HepG2 (cell line): ENCODE data around the gene FBXL13. TPM values are rescaled to one million over a fixed set of nuclear protein-coding genes. Genes with fewer than 3 reads are reported as not detected.
A peak's percentile ranks its signal among the peaks of the same experiment; 100 is the strongest.

Experiments used
- AFF4 ChIP-seq: sonication (generic); formaldehyde crosslinking; IDR thresholded peaks from 2 replicates; pipeline ENCODE4 v1.4.0; 2020; ENCODE audit warnings: missing genetic modification reagents
- ATM ChIP-seq: fragments of 450-650 bp; IDR thresholded peaks from 2 replicates; pipeline ENCODE4 v1.7.1; 2017; ENCODE audit warnings: mild to moderate bottlenecking, borderline replicate concordance
- ATRX ChIP-seq: sonication (generic); formaldehyde crosslinking; IDR thresholded peaks from 2 replicates; pipeline ENCODE4 v1.4.0; 2020; ENCODE audit warnings: missing genetic modification reagents, borderline replicate concordance
- HOXA5 ChIP-seq: sonication (generic); formaldehyde crosslinking; IDR thresholded peaks from 2 replicates; pipeline ENCODE4 v1.4.0; 2020; ENCODE audit warnings: missing genetic modification reagents
- HOXA7 ChIP-seq: sonication (generic); formaldehyde crosslinking; IDR thresholded peaks from 2 replicates; pipeline ENCODE4 v1.8.1; 2022; ENCODE audit warnings: mild to moderate bottlenecking, missing genetic modification reagents, moderate library complexity
- MTF2 ChIP-seq: sonication (generic); formaldehyde crosslinking; IDR thresholded peaks from 2 replicates; pipeline ENCODE4 v1.5.0; 2020; ENCODE audit warnings: missing genetic modification reagents, borderline replicate concordance
- SIX1 ChIP-seq: sonication (generic); formaldehyde crosslinking; IDR thresholded peaks from 2 replicates; pipeline ENCODE4 v1.4.0; 2020; ENCODE audit warnings: missing genetic modification reagents, borderline replicate concordance
- THRA ChIP-seq: sonication (generic); formaldehyde crosslinking; IDR thresholded peaks from 2 replicates; pipeline ENCODE4 v1.4.0; 2020; ENCODE audit warnings: missing genetic modification reagents, borderline replicate concordance
- ZFP36L1 ChIP-seq: sonication (generic); formaldehyde crosslinking; IDR thresholded peaks from 2 replicates; pipeline ENCODE4 v1.8.0; 2022; ENCODE audit warnings: mild to moderate bottlenecking, missing genetic modification reagents, moderate library complexity
- ZHX1 ChIP-seq: sonication (generic); formaldehyde crosslinking; IDR thresholded peaks from 2 replicates; pipeline ENCODE4 v1.8.1; 2022; ENCODE audit warnings: low read depth, mild to moderate bottlenecking, missing genetic modification reagents
- ZHX2 ChIP-seq, 2 experiments: sonication (generic) in 1 of 2; formaldehyde crosslinking in 1 of 2; IDR thresholded peaks; 2 replicates each; pipeline versions ENCODE4 v1.6.1 to v1.9.0; 2014 to 2022; ENCODE audit warnings: antibody characterized with exemption in 1 of 2, borderline replicate concordance in 1 of 2, inconsistent platforms in 1 of 2, low read depth in 1 of 2, missing genetic modification reagents in 1 of 2
- ZNF275 ChIP-seq: sonication (generic); formaldehyde crosslinking; IDR thresholded peaks from 2 replicates; pipeline ENCODE4 v1.8.0; 2022; ENCODE audit warnings: missing genetic modification reagents, mild to moderate bottlenecking, inconsistent platforms, borderline replicate concordance
- ZSCAN20 ChIP-seq: sonication (generic); formaldehyde crosslinking; IDR thresholded peaks from 2 replicates; pipeline ENCODE4 v1.4.0; 2020; ENCODE audit warnings: missing genetic modification reagents, mild to moderate bottlenecking, borderline replicate concordance
- polyA plus RNA-seq, 8 experiments: library from polyadenylated mRNA; depleted of rRNA in 3 of 8; stranded (reverse) in 7 of 8; unstranded in 1 of 8; fragments of >200 nt; fragmentation: Illumina TruSeq in 4 of 8; extraction: Trizol in 4 of 8; gene quantifications; 2 replicates each; pipeline versions ENCODE4 v1.2.1 to v1.2.3, GENCODE V29; 2011 to 2016; ENCODE audit warnings: low read depth in 4 of 8, missing spikeins in 1 of 8, mixed read lengths in 1 of 8; ENCODE audit not compliant: insufficient read depth in 1 of 8
- total RNA-seq, 5 experiments: library from RNA; depleted of rRNA; stranded (reverse); fragments of >200 nt; fragmentation: Illumina TruSeq; extraction: Trizol; gene quantifications; 2 replicates each; pipeline ENCODE4 v1.2.3, GENCODE V29; 2016; ENCODE audit warnings: low read depth in 1 of 5

The FBXL13 gene
- total and polyA plus RNA-seq, 2 of the 13 experiments (the other 11 are each of a cell fraction or from before 2014, with no cell fraction given): 0.24 to 0.77 TPM

- TF ChIP-seq ZHX2 (IDR thresholded peaks at IDR 0.05; ENCODE audit: low read depth): no peak
- TF ChIP-seq ZHX2 (CRISPR knock-in tag; IDR thresholded peaks at IDR 0.05; ENCODE audit: borderline replicate concordance): no peak
- no peak for TF ChIP-seq AFF4 (CRISPR knock-in tag)
- no peak for TF ChIP-seq ATM
- TF ChIP-seq SIX1: peak; percentile 26; the same call in 1 of the 2 replicates
- no peak for TF ChIP-seq ZSCAN20 (CRISPR knock-in tag)
- TF ChIP-seq MTF2 (CRISPR knock-in tag): no peak
- no peak for TF ChIP-seq ZNF275
- no peak for TF ChIP-seq ZFP36L1 (CRISPR knock-in tag)
- no peak for TF ChIP-seq ATRX
- TF ChIP-seq THRA: 0 out of 2 replicates have a peak, but pooled peaks have one; percentile 11
- no peak for TF ChIP-seq HOXA7 (CRISPR knock-in tag)
- TF ChIP-seq HOXA5 (CRISPR knock-in tag): no peak
- no peak for TF ChIP-seq ZHX1 (CRISPR knock-in tag)
These were observed 214.2 kb downstream of the FBXL13 start (continued) for GRCh38 chr7:102860351-102860811.
